Hematopoietic multipotent progenitor cell (in vitro differentiated cells): Measurements from ENCODE around the gene HTR3C. TPM values are rescaled to one million over a fixed set of nuclear protein-coding genes. Genes with fewer than 3 reads are reported as not detected.
"Not testable (repeated sequence)": the region's sequence is repeated elsewhere in the genome, so short reads cannot be mapped to it uniquely, and the experiment has no call there.

Experiments
- DNase-seq, 3 donors: peaks; one replicate each; pipeline ENCODE4 v3.0.0-alpha.2; 2011 to 2015; ENCODE audit warnings: low read depth in 2 of 3, low spot score in 2 of 3
- total RNA-seq: library from RNA; depleted of rRNA; stranded (reverse); fragments of >200 nt; gene quantifications from one replicate; pipeline ENCODE4 v1.2.3, GENCODE V29; 2012

The HTR3C gene
- total RNA-seq, 1 donor = not detected

DNA sequence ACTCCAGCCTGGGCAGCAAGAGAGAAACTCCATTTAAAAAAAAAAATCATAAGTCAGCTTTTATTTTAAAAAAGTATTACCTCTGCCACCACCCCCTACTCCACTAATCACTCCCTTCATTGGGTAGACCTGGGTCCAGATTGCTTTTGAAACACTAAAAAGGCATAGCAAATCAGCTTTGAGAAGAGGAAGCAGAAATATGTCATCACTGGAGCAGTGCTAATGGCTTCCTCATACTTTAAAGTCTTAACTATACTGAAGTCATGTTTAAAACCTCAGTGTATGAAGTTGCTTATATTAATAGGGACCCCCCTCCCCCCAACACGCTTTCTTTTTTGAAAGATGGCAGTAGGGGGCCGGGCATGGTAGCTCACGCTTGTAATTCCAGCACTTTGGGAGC, 22.3 kb upstream of the HTR3C start:
- DNase-seq = no peak

DNA sequence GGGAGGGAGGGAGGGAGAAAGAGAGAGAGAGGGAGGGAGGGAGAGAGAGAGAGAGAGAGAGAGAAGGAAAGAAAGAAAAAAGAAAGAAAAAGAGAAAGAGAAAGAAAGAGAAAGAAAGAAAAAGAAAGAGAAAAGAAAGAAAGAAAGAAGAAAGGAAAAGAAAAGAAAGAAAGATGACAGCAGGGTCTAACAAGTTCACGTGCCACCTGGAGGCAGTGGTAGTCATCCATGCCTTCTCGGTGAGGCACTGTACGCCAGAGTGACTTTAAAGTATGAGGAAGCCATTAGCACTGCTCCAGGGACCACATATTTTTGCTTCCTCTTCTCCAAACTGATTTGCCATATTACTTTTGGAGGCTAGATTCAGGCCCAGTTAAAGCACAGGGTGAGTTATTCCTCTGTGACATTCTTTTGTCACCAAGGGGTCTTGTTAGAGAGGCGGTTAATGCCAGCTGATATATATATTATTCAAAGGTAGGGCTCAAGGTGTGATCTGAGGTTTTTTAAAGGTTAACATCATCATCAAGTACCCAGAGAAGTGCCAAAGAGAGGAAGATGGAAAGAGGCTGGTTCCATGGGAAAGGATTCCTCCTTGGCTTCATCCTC, 21.6 kb upstream of the HTR3C start, which contains the start of gene HTR3D:
Gene HTR3D (plus strand): TSS at position 556 of the 606 bp plus-strand sequence. CDS start 0 bp downstream, at position 556.
- peak in 2 of 3 donors; percentile 12 to 21 for DNase-seq

DNA sequence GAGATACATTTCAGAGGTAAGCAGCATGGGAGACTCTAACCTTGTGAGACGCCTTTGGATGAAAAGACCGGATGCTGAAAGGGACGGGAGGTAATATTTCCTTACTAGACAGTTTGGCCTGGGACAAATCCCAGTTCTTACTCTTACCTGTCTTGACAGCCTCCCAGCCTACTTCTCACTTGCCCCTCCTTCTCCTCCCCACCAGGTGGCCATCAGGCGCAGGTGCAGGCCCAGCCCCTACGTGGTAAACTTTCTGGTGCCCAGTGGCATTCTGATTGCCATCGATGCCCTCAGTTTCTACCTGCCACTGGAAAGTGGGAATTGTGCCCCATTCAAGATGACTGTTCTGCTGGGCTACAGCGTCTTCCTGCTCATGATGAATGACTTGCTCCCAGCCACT, 15.0 kb upstream of the HTR3C start:
- no peak for DNase-seq

DNA sequence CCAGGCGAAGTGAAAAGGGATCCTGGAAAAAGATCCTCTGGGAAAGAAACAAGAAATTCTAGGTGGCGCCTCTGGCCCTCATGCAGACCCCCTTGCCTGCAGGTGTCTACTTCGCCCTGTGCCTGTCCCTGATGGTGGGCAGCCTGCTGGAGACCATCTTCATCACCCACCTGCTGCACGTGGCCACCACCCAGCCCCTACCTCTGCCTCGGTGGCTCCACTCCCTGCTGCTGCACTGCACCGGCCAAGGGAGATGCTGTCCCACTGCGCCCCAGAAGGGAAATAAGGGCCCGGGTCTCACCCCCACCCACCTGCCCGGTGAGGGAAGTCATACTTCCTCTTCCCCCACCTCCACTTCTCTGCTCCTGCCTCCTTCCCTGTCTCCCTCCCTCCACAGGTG, 14.5 kb upstream of the HTR3C start:
- not testable (repeated sequence) for DNase-seq

DNA sequence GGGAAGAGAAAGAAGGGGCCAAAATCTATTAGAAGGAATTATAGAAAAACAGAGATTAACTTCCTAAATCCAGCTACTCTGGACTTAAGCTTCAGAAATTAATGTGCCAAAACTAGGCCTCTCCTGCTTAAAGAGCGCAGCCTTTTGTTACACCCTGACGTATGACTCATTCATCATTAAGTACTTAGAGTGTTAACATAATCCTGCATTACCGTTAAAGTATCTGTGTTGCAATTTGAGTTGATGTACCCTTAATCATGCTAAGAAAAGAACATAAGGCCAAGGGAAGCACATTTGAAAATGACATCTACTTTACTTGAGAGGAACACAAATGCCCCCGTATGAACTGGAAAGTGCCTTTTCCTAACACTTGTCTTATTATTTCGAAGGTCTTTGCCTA, 13.4 kb upstream of the HTR3C start:
- no peak for DNase-seq

DNA sequence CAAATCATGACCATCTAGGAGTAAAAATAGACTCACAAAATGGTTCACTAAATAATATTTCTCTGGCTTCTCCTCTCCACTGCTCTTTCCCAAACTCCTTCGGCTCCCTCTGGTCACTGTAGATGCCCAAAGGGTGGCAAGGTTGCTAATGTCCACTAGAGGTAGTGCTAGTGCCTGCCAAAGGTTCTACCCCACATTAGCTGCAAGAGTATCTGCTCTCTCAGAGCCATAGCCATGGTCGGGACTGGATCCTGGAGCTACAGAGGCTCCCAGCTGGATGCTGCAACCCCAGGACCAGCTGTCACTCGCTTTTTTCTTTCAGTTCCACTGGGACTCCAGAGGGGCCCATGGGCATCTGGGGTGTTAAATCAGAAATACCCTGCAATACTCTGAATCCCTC, 12.8 kb upstream of the HTR3C start:
- DNase-seq = peak in 1 of 3 donors; percentile 17

DNA sequence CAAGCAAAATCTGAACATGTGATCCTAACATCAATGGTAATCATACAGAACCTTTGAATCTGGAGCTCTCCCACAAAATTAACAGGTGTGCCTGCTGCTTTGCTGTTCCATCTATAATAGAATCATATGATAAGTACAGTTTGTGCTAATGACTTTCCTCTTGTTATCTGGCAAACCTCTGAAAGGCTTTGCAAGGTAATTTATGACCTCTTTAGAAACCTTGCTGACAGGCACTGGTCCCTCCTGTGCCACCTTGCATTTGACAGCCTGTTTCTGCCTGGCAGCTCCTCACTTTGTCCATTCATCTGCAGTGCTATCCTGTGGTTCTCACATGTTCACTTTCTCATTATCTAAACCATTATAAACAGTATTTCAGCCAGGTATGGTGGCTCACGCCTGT, 10.2 kb upstream of the HTR3C start:
- no peak for DNase-seq

DNA sequence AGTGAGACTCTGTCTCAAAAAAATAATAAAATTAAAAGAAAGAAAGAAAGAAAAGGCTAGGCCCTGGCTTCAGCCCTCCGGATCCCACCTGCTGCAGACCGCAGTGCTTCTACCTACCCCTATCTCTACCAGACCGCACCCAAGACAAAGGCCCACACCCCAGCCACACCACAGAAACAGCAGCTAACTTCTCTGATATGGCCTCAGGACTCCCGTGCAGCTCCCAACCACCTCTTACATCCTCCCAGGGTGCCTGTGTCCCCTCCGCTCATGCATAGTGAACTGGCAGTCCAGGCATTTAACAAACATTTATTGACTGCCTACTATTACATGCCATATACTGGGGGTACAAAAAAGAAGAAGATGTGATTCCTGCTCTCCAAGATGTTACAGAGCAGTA, 6.9 kb upstream of the HTR3C start:
- DNase-seq = no peak

DNA sequence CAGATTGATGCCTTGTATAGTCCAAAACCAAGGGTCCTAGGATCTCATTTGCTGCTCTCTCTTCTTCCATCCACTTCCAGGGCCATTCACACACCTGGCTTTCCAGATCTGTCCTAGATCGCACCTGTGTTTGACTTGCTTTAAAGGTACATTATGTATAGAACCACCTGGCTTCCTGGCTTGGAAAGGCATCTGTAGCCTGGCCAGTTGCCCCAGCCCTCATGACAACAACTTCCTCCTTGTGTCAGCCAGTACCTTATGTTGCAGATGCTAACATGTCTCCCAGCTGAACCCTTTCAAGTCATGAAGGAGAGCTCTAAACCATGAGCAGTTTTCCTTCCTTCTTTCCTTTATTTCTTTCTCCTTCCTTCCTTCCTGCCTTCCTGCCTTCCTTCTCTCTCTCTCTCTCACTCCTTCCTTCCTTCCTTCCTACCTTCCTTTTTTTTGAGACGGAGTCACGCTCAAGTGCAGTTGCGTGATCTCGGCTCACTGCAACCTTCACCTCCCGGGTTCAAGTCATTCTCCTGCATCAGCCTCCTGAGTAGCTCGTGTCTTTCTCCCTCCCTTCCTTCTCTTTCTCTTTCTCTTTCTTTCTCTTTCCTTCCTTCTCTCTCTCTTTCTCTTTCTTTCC, 2.5 kb upstream of the HTR3C start:
- DNase-seq = peak in 1 of 3 donors; percentile 24

DNA sequence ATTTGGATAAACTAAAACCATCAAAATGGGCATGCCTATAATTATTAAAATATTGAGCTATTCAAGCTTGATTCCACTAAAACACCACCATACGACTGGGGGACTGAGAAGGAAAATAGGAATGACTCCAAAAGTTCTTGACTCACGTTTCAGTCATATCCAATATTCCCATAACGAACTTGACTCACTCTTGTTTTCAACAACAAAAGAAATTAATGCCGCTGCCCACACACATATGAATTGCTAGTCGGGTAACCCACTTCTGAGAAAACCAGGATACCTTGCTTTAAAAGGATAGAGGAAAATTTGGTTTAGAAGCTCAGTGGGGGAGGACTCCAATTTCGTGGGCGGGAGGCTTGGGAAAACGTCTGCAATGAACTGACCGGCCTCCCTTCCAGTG, 5.2 kb downstream of the HTR3C start:
- DNase-seq = no peak

DNA sequence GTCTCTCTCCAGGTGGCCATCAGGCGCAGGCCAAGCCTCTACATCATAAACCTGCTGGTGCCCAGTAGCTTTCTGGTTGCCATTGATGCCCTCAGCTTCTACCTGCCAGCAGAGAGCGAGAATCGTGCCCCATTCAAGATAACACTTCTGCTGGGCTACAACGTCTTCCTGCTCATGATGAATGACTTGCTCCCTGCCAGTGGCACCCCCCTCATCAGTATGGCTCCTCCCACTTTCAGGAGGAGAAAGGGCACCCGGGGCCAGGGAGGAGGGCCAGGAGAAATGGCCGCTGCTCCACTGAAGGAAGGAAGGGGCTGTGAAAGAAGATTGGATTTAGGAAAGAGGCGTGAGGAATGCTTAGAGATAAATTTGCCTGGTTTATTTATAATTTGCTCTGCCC, 6.6 kb downstream of the HTR3C start:
- DNase-seq = no peak

DNA sequence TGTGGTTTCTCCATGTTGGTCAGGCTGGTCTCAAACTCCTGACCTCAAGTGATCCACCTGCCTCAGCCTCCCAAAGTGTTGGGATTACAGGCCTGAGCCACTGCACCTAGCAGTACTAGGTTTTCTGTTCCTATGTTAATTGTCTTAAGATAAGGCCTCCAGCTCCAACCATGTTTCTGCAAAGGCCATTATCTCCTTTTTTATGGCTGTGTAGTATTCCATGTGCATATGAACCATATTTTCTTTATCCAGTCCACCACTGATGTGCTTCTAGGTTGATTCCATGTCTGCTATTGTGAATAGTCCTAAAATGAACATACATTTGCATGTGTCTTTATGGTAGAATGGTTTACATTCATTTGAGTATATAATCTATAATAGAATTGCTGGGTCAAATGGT, 9.8 kb downstream of the HTR3C start:
- DNase-seq = no peak

DNA sequence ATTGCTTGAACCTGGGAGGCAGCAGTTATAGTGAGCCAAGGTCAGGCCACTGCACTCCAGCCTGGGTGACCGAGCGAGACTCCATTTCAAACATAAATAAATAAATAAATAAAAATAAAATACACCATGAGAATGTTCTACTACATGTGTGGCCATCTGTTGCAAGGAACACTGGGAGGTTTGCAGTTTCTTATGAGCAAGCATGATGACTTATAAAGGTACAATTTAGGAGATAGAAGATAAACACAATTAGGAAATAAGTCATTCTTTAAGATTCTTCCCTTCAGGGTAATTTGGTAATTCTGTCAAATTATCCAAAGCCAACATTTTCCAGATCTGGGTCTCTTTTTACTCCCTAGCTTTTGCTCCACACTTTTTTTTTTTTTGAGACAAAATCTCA, 13.4 kb downstream of the HTR3C start:
- DNase-seq = no peak

DNA sequence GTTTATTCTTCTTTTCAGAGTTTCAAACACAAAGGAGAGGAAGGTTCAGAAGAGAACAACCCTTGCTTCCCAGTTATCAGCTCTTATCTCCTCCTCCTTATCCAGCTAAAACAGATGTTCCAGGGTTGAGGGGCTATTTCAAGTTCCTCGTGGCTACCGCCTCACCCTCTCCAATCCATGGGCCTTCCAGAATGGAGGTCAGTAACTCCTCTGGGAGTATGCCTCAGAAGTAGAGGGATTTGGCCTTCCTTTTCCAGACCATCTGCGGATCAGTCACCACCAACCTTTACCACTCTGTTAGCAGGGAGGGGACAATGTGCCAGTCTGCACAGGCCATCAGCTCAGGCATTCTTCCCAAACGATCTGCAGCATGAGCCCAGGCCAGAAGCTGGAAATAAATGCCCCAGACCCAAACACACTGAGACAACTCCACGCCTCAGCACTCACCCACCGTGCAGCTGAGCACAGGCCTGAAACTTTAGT, 14.8 kb downstream of the HTR3C start:
- no peak for DNase-seq

DNA sequence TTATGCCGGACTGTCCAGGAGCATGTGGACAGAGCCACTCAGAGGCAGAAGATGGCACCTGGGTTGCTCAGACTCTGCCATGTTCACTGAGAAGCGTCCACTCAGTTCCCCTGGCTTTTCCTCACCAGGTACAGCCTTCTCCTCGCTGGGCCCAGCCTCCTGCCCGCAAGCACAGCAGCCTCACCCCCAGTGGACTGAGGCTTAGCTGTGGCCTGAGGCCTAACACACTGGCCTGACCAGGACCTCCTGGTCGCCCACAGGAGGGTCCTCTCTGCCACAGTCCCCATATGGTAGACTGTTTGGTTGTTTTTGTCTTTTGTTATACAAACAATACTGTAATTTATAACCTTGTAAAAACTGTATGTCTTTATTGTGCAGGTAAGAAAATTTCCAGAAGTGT, 15.5 kb downstream of the HTR3C start:
- no peak for DNase-seq

DNA sequence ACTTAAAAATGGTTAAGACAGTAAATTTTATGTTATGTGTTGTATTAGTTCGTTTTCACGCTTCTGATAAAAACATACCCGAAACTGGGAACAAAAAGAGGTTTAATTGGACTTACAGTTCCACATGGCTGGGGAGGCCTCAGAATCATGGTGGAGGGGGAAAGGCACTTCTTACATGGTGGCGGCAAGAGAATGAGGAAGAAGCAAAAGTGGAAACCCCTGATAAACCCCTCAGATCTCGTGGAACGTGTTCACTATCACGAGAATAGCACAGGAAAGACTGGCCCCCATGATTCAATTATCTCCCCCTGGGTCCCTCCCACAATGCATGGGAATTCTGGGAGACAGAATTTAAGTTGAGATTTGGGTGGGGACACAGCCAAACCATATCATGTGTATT, 18.3 kb downstream of the HTR3C start:
- DNase-seq = not testable (repeated sequence)

DNA sequence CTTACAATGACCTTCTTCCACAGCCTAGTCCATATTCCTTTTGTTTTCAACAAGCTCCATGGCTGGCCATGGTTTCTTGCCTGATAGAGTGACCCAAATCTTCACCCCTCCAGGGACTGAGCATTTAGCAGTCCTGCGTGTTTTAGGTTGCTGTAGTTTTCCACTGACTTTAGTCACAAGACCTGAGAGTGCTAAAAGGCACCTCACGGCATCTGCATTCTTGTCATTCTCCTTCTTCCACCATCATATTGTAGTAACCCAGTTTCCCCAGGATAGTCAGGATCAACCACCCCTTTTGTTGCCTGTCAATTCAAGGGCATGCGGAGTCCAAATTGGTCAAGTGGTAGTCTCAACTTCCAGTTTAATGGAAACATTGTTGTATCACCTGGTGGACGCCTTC, 20.8 kb downstream of the HTR3C start:
- no peak for DNase-seq

DNA sequence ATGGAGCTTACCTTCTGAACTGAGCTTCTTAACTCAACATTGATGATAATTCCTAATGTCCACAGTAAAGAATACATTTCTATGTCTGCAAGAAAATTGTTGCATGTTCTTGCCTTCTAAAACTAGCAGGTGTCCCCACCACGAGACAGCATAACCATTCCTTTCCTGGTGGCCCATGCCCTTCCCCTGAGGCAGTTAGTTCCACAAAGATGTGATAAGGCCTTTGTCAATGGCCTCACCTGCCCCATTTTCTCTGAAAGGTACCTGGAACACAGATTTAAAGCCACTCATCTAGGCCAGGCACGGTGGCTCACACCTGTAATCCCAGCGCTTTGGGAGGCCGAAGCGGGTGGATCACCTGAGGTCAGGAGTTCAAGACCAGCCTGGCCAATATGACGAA, 23.1 kb downstream of the HTR3C start:
- no peak for DNase-seq

DNA sequence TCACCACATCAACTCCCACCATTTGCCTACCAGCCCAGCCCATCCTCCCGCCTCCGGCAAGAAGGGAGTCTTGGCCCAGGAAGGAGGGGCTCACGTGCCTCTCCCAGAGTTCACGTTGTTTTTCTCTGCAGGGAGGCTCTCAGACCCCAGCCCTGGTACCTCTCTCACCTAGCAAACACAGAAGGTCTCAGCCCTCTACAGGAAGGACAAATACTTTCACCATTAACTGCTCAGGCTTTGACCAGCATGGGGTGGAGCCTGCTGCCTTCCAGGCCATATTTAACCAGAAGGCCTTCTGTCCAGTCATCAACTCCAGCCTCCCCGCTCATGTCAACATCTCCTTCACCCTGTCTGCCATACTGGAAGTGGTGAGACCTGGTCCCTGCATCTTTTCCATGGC, 25.0 kb downstream of the HTR3C start:
- DNase-seq = no peak

DNA sequence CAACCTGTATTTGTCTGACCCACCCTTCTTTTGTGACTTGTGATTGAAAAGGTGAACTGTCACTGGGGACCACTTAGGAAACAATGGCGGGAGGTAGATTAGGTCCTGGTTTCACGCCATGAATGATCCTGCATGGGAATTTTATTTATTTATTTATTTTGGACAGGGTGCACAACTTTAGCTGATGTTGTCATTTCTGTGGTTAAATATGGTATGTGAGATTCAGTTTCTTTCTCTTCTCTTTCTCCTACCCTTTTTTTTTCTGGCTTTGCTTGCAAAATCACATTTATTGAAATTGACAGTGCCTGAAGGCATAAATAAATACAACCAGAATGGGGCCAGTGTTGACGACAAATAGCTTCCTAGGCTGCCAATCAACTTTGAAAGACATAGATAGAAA, 26.0 kb downstream of the HTR3C start:
- no peak for DNase-seq

DNA sequence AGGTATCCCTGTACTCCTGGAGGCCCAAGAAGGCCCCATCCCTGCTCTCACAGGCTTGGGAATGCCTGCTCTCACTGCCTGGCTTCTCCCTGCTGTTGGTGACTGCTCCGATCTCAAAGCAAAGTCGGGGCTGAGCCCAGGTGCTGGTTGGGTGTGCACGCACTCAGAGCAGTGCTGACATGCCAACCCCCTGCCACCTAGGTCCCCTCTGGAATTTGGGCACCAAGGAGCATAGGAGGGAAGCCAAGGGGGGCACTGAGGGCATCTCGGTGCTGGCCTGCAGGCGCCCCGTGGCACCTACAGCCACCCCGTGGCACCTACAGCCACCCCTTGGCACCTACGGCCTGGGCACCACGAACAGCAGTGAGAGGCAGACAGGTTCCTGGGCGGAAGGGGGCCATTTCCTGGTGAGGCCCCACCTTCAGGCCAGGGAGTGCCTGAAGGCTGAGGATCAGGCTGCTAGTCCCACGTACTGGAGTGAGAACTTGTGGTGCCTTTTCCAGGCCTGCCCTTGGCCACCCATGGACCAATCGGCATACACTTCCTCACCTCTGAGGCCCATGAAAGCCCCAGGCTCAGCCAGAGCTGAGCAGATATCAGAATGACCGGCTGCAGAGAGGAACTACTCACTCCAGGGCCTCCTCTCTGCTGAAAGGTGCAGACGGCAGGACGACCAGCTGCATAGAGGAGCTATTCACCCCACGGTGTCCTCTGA, 28.4 kb downstream of the HTR3C start:
- DNase-seq = no peak

DNA sequence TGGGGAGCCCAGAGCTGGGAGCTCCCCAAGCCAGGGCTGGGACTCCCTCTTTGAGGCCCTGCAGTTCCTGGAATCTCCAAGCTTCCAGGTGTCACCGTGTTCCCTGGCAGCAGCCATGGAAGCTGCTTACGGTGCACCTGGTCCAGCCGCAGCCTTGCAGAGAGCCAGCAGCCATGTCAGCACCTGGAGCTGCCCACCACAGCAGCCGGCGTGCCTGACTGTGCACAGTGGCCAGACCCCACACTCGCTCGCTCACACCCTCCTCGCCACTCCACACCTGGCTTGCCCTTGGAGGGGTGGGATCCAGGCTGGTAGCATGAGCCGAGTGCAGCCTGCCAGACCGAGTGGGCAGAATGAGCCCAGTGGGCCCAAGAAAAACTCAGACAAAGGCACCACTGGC, 29.2 kb downstream of the HTR3C start:
- DNase-seq = no peak
